Esophagus muscularis mucosa (tissue), 3 donors: ENCODE results near the gene DOK7.

Experiments
- POLR2A ChIP-seq: fragments of 450-650 bp; IDR thresholded peaks from one replicate; pipeline ENCODE4 v1.6.1; 2017; ENCODE audit warnings: antibody characterized with exemption, moderate library complexity, mild to moderate bottlenecking, low read depth
- TF ChIP-seq, protein P1 (sequence below), 3 experiments: fragments of 200-600 bp in 2 of 3; fragments of 450-650 bp in 1 of 3; sonication (generic) in 2 of 3; IDR thresholded peaks; one replicate each; pipeline ENCODE4 v1.5.1; 2017 to 2019; ENCODE audit warnings: antibody characterized with exemption in 3 of 3, mild to moderate bottlenecking in 2 of 3, moderate library complexity in 1 of 3

DNA sequence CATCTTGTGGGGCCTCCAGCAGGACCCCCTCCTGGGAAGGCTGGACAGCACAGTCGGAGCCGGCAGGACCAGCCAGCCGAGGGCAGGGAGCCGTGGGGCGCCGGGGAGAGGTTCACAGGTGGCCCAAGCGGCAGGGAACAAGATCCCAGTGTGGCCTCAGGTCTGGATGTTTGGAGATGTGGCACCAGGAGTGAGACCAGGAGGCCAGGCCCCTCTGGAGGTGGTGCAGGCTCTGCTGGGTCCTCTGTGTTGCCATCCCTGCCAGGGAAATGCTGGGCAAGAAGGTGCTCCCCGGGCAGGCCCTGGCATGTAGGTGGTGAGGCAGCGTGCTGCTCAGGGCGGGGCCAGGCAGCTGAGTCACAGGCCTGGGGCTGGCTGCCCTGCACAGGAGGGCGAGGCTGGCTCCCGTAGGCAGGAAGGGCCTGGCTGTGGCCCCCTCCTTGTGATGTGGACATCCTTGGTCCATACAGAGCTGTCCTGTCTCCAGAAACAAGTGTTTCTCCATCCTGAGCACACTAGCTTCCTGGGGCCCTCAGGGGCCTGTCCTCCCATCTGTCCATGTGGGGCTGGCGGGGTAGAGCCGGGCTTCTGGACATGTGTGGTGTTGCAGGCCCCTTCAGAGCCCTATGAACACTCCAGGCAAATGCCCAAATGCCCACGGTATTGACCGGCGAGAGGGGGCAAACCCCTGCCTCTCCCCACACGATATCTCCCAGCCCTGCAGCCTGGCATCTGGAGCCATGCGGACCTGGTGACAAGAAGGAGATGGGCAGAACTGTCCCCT, 26.1 kb upstream of the DOK7 start:
- TF ChIP-seq POLR2A = no peak
- TF ChIP-seq, protein P1, sequence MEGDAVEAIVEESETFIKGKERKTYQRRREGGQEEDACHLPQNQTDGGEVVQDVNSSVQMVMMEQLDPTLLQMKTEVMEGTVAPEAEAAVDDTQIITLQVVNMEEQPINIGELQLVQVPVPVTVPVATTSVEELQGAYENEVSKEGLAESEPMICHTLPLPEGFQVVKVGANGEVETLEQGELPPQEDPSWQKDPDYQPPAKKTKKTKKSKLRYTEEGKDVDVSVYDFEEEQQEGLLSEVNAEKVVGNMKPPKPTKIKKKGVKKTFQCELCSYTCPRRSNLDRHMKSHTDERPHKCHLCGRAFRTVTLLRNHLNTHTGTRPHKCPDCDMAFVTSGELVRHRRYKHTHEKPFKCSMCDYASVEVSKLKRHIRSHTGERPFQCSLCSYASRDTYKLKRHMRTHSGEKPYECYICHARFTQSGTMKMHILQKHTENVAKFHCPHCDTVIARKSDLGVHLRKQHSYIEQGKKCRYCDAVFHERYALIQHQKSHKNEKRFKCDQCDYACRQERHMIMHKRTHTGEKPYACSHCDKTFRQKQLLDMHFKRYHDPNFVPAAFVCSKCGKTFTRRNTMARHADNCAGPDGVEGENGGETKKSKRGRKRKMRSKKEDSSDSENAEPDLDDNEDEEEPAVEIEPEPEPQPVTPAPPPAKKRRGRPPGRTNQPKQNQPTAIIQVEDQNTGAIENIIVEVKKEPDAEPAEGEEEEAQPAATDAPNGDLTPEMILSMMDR (IDR thresholded peaks at IDR 0.05) = no peak
